H1 (cell line): ENCODE data around the gene PASK. TPM values are rescaled to one million over a fixed set of nuclear protein-coding genes. Genes with fewer than 3 reads are reported as not detected.

Experiments
- ASH2L ChIP-seq: fragments of 200-600, 300-600 bp; sonication (generic); IDR thresholded peaks from one replicate; pipeline ENCODE4 v1.7.1; 2017; ENCODE audit warnings: low read length
- BACH1 ChIP-seq: IDR thresholded peaks from 2 replicates; pipeline ENCODE4 v1.6.1; 2012; ENCODE audit warnings: low read length, improper control_type of control experiment
- CHD7 ChIP-seq: fragments of 300-600 bp; sonication (generic); IDR thresholded peaks from 2 replicates; pipeline ENCODE4 v1.7.1; 2012; ENCODE audit warnings: low read length, moderate library complexity, mild to moderate bottlenecking, inconsistent platforms; ENCODE audit not compliant: insufficient replicate concordance
- EZH2 ChIP-seq: fragments of 200-600 bp; sonication (generic); IDR thresholded peaks from 2 replicates; pipeline ENCODE4 v1.7.1; 2012; ENCODE audit warnings: low read depth, mild to moderate bottlenecking, moderate library complexity, low read length, inconsistent platforms; ENCODE audit not compliant: severe bottlenecking
- JUN ChIP-seq: IDR thresholded peaks from 2 replicates; pipeline ENCODE4 v1.6.1; 2011; ENCODE audit warnings: low read depth, mild to moderate bottlenecking, improper control_type of control experiment, low read length
- RXRA ChIP-seq: IDR thresholded peaks from 2 replicates; pipeline ENCODE4 v1.6.1; 2011; ENCODE audit warnings: low read depth, mild to moderate bottlenecking, low read length, moderate library complexity; ENCODE audit not compliant: insufficient read depth
- SAP30 ChIP-seq: fragments of 300-600 bp; sonication (generic); IDR thresholded peaks from 2 replicates; pipeline ENCODE4 v1.7.1; 2012; ENCODE audit warnings: low read length, moderate library complexity, mild to moderate bottlenecking, inconsistent platforms; ENCODE audit not compliant: insufficient read depth, insufficient replicate concordance
- SIX5 ChIP-seq: IDR thresholded peaks from 2 replicates; pipeline ENCODE4 v1.6.1; 2011; ENCODE audit warnings: mild to moderate bottlenecking, low read depth, low read length
- SP1 ChIP-seq: IDR thresholded peaks from 2 replicates; pipeline ENCODE4 v1.6.1; 2011; ENCODE audit warnings: low read depth, low read length
- SP2 ChIP-seq: IDR thresholded peaks from 2 replicates; pipeline ENCODE4 v1.6.1; 2012; ENCODE audit warnings: mild to moderate bottlenecking, low read length, inconsistent platforms
- ZNF274 ChIP-seq: IDR thresholded peaks from 2 replicates; pipeline ENCODE4 v1.7.0; 2012; ENCODE audit warnings: low read length, borderline replicate concordance; ENCODE audit errors: extremely low read depth
- polyA plus RNA-seq, 7 experiments: library from polyadenylated mRNA; depleted of rRNA in 3 of 7; stranded (reverse) in 5 of 7; unstranded in 2 of 7; fragments of >200 nt in 5 of 7; fragments of 200-250 nt in 2 of 7; gene quantifications; 1 replicate in 5 of 7; 2 replicates in 1 of 7; 4 replicates in 1 of 7; pipeline versions ENCODE4 v1.2.1 to v1.2.3, GENCODE V29; 2011 to 2013; ENCODE audit warnings: missing spikeins in 2 of 7, mixed read lengths in 2 of 7
- total RNA-seq: library from RNA; stranded (reverse); fragmentation: NEBNext Ultra II Directional; extraction: Animal tissue kit (Norgen Biotek cat#: 25700); gene quantifications from 2 replicates; pipeline ENCODE4 v1.2.1, GENCODE V29; 2021

The PASK gene
- total and polyA plus RNA-seq, 2 of the 8 experiments (the other 6 are each of a cell fraction or from before 2014, with no cell fraction given): 20.5 to 66.1 TPM

GRCh38 chr2:241102239-241102803, 47.0 kb downstream of the PASK start, which contains the start of gene MTERF4 (continued):
- TF ChIP-seq CHD7 (no peak), ASH2L (peak; percentile 86), SP2 (no peak), JUN (no peak; the same call in 1 of the 2 replicates), EZH2 (no peak), SP1 (no peak), BACH1 (peak; percentile 70), RXRA (no peak), SAP30 (no peak), ZNF274 (no peak), SIX5 (peak; percentile 33; the same call in 1 of the 2 replicates)
